M059J (cell line): ENCODE results near the gene PRSS33. TPM values are rescaled to one million over a fixed set of nuclear protein-coding genes. Genes with fewer than 3 reads are reported as not detected.

Source experiments
- DNase-seq: peaks from one replicate; pipeline ENCODE4 v3.0.0-alpha.2; 2012; ENCODE audit warnings: low read depth
- total RNA-seq: library from RNA; depleted of rRNA; stranded (reverse); fragments of >200 nt; shearing (Covaris generic); gene quantifications from 2 replicates; pipeline ENCODE4 v1.2.3, GENCODE V29; 2014

PRSS33 gene
- total RNA-seq, 1 experiment from 2014 or later = not detected

- DNase-seq = peak; percentile 82
Observed at GRCh38 chr16:2777231-2777902, 10.0 kb downstream of the PRSS33 start, which contains the start of gene ELOB. TSS of gene ELOB (minus strand) at chr16:2777280. CDS start at chr16:2777239, 41 bp downstream.

- DNase-seq = peak; percentile 25
Observed at GRCh38 chr16:2776500-2777139, 10.7 kb downstream of the PRSS33 start.

GRCh38 chr16:2775765-2776499 is 11.4 kb downstream of the PRSS33 start:
- DNase-seq = no peak

- no peak for DNase-seq
Observed at GRCh38 chr16:2775131-2775716, 12.1 kb downstream of the PRSS33 start.

- peak; percentile 28 for DNase-seq
Observed at GRCh38 chr16:2774161-2774891, 13.0 kb downstream of the PRSS33 start.

- peak; percentile 71 for DNase-seq
Observed at GRCh38 chr16:2773188-2773968, 14.0 kb downstream of the PRSS33 start.

GRCh38 chr16:2771496-2772402 is 15.6 kb downstream of the PRSS33 start:
- no peak for DNase-seq

GRCh38 chr16:2770057-2770951 is 17.1 kb downstream of the PRSS33 start:
- no peak for DNase-seq

GRCh38 chr16:2769675-2770056 is 17.7 kb downstream of the PRSS33 start:
- DNase-seq = no peak

- DNase-seq = no peak
Observed at GRCh38 chr16:2769100-2769529, 18.2 kb downstream of the PRSS33 start.

GRCh38 chr16:2768403-2769089 is 18.8 kb downstream of the PRSS33 start:
- DNase-seq = no peak

- DNase-seq = no peak
Observed at GRCh38 chr16:2767891-2768290, 19.5 kb downstream of the PRSS33 start.

- no peak for DNase-seq
Observed at GRCh38 chr16:2767140-2767731, 20.1 kb downstream of the PRSS33 start.

GRCh38 chr16:2766430-2767139 is 20.8 kb downstream of the PRSS33 start:
- DNase-seq = no peak

GRCh38 chr16:2765462-2766404 is 21.6 kb downstream of the PRSS33 start:
- DNase-seq = no peak

- DNase-seq = no peak
Observed at GRCh38 chr16:2764718-2765117, 22.6 kb downstream of the PRSS33 start.
